ENCODE measurements around the gene IL13. TPM values are rescaled to one million over a fixed set of nuclear protein-coding genes. Genes with fewer than 3 reads are reported as not detected.

Gene IL13
- total and polyA plus RNA-seq, 10 of the 15 experiments (the other 5 are each of a cell fraction or from before 2014, with no cell fraction given), result 0.06 to 0.40 (median 0.11) TPM; not detected in 6

DNA sequence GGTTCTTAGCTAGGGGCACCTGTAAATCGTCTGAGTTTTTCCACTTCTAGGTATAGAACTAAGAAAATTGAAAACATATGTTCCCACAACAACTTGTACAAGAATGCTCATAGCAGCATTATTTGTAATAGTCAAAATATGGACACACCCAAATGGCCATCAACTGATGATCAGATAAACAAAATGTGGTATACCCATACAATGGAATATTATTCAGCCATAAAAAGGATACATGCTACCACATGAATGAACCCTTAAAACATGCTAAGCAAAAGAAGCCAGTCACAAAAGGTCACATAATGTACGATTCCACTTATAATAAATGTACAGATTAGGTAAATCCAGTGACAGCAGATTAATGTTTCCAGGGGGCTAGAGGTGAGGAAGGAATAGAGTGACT is 46.0 kb upstream of the IL13 start:
- RAD21 ChIA-PET (ENCODE audit: unreplicated experiment), result no interaction called here
- intact Hi-C loops (cut with micrococcal nuclease; ENCODE audit: unreplicated experiment), result loop anchor here (10.0 kb wide), 1 partner anchor 273 kb away; no protein-coding TSS in a partner anchor

More for the DNA sequence above, 46.0 kb upstream of the IL13 start:
- no peak for TF ChIP-seq HDAC6 (IDR thresholded peaks at IDR 0.05; ENCODE audit: unreplicated experiment)
- TF ChIP-seq JUNB (IDR thresholded peaks at IDR 0.05), result no peak
- TF ChIP-seq, protein P1, sequence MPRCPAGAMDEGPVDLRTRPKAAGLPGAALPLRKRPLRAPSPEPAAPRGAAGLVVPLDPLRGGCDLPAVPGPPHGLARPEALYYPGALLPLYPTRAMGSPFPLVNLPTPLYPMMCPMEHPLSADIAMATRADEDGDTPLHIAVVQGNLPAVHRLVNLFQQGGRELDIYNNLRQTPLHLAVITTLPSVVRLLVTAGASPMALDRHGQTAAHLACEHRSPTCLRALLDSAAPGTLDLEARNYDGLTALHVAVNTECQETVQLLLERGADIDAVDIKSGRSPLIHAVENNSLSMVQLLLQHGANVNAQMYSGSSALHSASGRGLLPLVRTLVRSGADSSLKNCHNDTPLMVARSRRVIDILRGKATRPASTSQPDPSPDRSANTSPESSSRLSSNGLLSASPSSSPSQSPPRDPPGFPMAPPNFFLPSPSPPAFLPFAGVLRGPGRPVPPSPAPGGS (IDR thresholded peaks at IDR 0.05; ENCODE audit: borderline replicate concordance, insufficient read depth, low read depth, low read length, poor library complexity, severe bottlenecking), result no peak
- TF ChIP-seq, protein P2, sequence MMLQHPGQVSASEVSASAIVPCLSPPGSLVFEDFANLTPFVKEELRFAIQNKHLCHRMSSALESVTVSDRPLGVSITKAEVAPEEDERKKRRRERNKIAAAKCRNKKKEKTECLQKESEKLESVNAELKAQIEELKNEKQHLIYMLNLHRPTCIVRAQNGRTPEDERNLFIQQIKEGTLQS (IDR thresholded peaks at IDR 0.05; ENCODE audit: borderline replicate concordance, extremely low read depth, low read depth, low read length), result no peak
- TF ChIP-seq, protein P3, sequence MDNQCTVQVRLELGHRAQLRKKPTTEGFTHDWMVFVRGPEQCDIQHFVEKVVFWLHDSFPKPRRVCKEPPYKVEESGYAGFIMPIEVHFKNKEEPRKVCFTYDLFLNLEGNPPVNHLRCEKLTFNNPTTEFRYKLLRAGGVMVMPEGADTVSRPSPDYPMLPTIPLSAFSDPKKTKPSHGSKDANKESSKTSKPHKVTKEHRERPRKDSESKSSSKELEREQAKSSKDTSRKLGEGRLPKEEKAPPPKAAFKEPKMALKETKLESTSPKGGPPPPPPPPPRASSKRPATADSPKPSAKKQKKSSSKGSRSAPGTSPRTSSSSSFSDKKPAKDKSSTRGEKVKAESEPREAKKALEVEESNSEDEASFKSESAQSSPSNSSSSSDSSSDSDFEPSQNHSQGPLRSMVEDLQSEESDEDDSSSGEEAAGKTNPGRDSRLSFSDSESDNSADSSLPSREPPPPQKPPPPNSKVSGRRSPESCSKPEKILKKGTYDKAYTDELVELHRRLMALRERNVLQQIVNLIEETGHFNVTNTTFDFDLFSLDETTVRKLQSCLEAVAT (IDR thresholded peaks at IDR 0.05), result no peak
- TF ChIP-seq CBX5 (IDR thresholded peaks at IDR 0.05; ENCODE audit: low read depth), result no peak
- TF ChIP-seq, protein P4, sequence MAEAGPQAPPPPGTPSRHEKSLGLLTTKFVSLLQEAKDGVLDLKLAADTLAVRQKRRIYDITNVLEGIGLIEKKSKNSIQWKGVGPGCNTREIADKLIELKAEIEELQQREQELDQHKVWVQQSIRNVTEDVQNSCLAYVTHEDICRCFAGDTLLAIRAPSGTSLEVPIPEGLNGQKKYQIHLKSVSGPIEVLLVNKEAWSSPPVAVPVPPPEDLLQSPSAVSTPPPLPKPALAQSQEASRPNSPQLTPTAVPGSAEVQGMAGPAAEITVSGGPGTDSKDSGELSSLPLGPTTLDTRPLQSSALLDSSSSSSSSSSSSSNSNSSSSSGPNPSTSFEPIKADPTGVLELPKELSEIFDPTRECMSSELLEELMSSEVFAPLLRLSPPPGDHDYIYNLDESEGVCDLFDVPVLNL (IDR thresholded peaks at IDR 0.05; ENCODE audit: low read depth, low read length), result no peak
- no peak for TF ChIP-seq FOS (IDR thresholded peaks at IDR 0.05; ENCODE audit: borderline replicate concordance, extremely low read depth, insufficient read length)
- TF ChIP-seq SRF (IDR thresholded peaks at IDR 0.05; ENCODE audit: low read depth in 2 of 2, low read length in 2 of 2), result no peak
- POLR2A ChIA-PET, result no interaction called here
- WGBS (ENCODE audit: insufficient coverage, insufficient replicate concordance, low lambda C conversion rate, missing lambda C conversion rate), result 95% methylated on average over 2 of the region's 2 CpGs
- H3K4me1 ChIP-seq (ENCODE audit: control insufficient read depth, insufficient read depth, low read length), result no peaks in the 10 kb centered on the region
- no peaks in the 10 kb centered on the region for H3K9me3 ChIP-seq (replicated peaks; ENCODE audit: control insufficient read depth, insufficient read depth, low read length)
- ATAC-seq (no peak), DNase-seq (ENCODE audit: low read depth, low spot score) (no peak), FAIRE-seq (no peak)
- H4K20me1 ChIP-seq (ENCODE audit: control insufficient read depth, insufficient read depth), result no peaks in the 10 kb centered on the region
- no peak overlapping the region for H3K27ac ChIP-seq (ENCODE audit: control insufficient read depth, insufficient read depth)
- H3K36me3 ChIP-seq (ENCODE audit: control insufficient read depth in 2 of 2, insufficient read depth in 2 of 2, low read length in 1 of 2), result peaks cover 3 to 21% of the 10 kb centered on the region in 2 experiments
- SMC1A ChIA-PET (ENCODE audit: uncharacterized antibody, unreplicated experiment), result no interaction called here
- H3K27me3 ChIP-seq (replicated peaks in 1 of 2; ENCODE audit: control insufficient read depth in 2 of 2, insufficient read depth in 2 of 2, low read length in 1 of 2), result no peaks in the 10 kb centered on the region
- no peak overlapping the region for H3K4me2 ChIP-seq (ENCODE audit: control insufficient read depth, insufficient read depth)
- H3K9ac ChIP-seq (ENCODE audit: control insufficient read depth, insufficient read depth, low read length), result no peak overlapping the region
- no peak overlapping the region for H2AFZ ChIP-seq (ENCODE audit: control insufficient read depth, low read depth, low read length)
- no peaks in the 10 kb centered on the region for H3K79me2 ChIP-seq (ENCODE audit: control insufficient read depth, insufficient read depth, low read length)
- H3K4me3 ChIP-seq, result no peak overlapping the region
- no TSS peak for BruUV-seq (replicated peaks)
- CTCF ChIA-PET, result no interaction called here
- in situ Hi-C loops (cut with MboI), result no loop called here

All from GM12878 (cell line).